ENCODE measurements around the gene NCF2.

NCF2 gene

DNA sequence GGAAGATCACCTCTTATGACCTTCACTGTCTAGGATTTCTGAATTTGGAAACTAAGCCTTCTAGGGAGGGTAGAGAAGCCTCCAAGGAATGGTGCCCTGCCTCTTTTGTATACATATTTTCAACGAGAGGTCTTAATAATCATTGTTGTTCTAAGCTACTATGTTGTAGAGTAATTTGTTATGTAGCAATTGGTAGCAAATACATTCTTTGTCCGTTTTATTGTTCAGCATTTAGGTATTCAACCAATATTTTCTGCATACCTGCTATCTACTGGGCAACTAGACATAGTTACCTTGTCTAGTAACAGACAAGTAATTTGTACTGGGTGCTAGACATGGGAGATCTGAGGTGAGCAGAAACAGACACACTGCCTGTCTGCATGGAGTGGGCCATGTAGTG lies 20.8 kb upstream of the NCF2 start:
- DNase-seq = no peak

- DNase-seq = peak; percentile 24
Observed at GRCh38 chr1:183609759-183610452, 19.6 kb upstream of the NCF2 start.

GRCh38 chr1:183609313-183609712 lies 19.1 kb upstream of the NCF2 start:
- DNase-seq = no peak

- DNase-seq = no peak
Observed at GRCh38 chr1:183607322-183607980, 17.2 kb upstream of the NCF2 start.

- DNase-seq = no peak
Observed at GRCh38 chr1:183605904-183606303, 15.6 kb upstream of the NCF2 start.

- no peak for DNase-seq
Observed at GRCh38 chr1:183604815-183605214, 14.6 kb upstream of the NCF2 start.

DNA sequence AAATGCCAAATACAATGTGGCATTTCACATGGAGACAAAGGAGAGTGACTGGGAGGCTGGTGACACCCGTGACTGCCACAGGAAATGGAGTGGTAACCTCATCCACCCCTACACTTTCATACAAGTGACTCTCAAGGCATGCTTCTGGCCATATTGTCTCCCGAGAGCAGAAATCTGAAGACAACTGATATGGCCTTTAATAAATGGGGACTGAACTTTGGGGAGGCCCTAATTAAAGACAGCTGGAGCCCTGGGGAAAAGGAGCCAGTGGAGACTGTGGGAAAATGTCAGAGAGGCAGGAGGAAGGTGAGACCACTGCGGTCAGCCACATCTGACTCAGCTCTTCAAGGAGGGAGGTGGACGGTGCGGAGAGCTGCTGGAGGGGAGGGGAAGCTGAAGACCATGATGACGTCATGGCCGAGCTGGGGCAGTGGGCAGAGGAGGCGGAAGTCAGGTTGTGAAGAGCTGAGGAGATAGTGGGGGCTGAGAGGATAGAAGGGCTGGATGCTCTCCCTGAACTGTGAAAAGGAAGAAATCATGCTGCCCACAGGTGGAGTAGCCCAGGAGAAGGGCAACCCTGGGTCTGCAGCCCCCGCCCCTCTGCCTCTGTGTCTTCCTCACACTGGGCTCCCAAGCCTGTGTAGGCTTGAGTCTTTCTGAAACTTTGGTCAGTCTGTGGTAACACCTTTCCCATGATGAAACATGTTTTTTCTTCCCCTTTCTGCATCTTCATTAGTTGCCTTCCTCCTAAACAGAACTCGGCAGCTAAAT lies 14.0 kb upstream of the NCF2 start:
- peak; percentile 5 for DNase-seq

GRCh38 chr1:183602510-183602909 lies 12.3 kb upstream of the NCF2 start:
- no peak for DNase-seq

DNA sequence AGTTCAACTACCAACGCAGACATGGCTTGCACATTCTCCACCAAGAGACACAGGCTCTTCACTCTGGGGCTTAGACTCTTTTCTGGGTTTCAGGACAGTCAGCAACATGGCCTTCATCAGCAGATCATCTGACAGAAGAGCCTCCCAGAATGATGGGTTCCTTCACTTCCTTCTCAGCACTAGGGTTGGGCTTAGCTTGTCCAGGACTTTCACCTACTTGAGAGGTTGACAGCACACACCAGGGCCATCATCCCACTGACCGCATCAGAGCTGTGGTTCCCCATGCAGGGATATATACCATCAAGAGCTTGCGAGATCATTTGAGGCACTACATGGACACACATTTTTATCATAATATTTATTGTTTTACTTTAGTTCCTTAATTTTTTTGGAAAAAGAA lies 10.4 kb upstream of the NCF2 start:
- no peak for DNase-seq

GRCh38 chr1:183600136-183600535 lies 9.9 kb upstream of the NCF2 start:
- DNase-seq = peak; percentile 2

GRCh38 chr1:183598386-183598785 lies 8.1 kb upstream of the NCF2 start:
- DNase-seq = no peak

GRCh38 chr1:183597656-183598347 lies 7.5 kb upstream of the NCF2 start:
- DNase-seq = no peak

DNA sequence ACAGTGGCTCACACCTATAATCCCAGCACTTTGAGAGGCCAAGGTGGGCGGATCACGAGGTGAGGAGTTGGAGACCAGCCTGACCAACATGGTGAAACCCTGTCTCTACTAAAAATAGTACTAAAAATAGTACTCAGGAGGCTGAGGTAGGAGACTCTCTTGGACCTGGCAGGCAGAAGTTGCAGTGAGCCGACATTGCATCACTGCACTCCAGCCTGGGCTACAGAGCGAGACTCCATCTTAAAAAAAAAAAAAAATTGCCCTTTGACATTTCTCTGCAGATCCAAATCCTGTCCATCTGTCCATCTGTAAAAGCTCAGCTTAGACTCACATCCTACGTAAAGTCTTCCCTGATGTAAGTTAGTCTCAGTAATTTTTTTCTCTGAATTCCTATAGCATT lies 6.2 kb upstream of the NCF2 start:
- DNase-seq = no peak

- DNase-seq = no peak
Observed at GRCh38 chr1:183595537-183595936, 5.3 kb upstream of the NCF2 start.

DNA sequence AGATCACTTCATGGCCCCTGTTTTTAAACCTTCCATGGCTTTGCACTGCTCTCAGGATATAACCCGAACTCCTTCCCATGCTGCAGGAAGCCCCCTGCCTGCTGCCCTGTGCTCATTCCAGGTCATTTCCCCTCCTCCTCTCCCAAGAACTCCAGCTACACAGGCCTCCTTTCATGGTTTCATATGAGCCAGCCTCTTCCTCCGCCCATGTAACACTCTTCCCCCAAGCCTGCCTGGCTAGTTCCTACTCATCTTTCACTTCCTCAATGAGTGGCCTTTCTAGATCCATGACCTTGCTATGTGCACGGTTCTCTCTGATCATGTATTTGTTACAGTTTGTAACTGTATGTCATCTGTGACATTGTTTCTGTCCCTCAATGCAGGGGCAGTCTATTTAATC lies 3.1 kb upstream of the NCF2 start:
- DNase-seq = no peak

DNA sequence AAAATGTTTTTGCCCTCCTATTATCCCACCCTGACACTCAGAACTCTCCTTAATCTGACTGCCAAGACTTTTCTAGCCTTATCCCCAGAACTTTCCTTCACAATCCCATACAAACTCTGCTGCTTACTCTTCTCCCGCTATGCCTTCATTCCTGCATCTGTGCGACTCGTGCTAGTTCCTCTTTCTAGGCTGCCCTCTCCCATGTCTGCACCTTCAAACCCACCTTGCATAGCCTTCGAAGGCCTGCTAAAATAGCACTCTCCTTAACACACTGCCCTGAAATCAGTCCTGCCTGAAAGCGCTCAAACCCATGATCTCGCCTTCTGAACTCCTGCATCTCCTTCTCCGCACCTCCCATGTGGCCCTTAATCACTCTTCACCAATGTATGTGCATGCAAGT lies 2.5 kb upstream of the NCF2 start:
- no peak for DNase-seq

DNA sequence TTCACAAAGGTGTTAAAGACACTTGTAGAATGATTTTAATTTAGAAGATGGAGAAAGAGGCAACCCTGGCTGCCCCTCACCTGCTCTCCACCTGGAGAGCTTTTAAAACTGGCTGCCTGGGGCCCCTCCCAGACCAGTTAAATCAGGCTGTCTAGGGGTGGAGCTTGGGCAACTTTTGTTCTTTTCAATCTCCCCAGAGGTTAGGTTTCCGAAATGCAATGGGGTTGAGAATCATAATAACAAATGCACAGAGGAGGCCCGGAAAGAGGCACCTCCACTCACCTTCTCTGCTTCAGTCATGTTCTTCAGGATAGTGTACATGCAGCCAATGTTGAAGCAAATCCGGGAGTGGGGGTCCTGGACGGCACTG lies 400 bp downstream of the NCF2 start:
- DNase-seq = no peak

- DNase-seq = no peak
Observed at GRCh38 chr1:183589384-183589783, 875 bp downstream of the NCF2 start.

- no peak for DNase-seq
Observed at GRCh38 chr1:183588827-183589226, 1.4 kb downstream of the NCF2 start.

DNA sequence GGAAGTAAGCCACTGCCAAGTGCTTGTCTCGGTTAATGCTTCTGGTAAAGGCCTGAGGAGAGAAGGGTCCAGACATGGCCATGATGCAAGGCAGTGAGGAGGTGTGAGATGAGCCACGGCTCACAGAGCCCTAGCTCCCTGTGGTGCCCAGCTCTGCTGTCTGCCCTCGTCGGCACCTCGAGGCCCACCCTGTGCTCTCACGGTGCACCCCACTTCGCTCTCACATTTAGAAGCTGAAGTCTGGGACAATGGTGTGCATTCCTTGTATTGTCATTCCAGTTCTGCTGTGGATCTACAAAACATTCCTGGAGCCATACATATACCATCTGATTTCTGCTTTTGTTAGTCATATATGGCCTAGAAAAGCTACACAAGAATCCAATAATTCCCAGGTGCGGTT lies 3.3 kb downstream of the NCF2 start:
- no peak for DNase-seq

DNA sequence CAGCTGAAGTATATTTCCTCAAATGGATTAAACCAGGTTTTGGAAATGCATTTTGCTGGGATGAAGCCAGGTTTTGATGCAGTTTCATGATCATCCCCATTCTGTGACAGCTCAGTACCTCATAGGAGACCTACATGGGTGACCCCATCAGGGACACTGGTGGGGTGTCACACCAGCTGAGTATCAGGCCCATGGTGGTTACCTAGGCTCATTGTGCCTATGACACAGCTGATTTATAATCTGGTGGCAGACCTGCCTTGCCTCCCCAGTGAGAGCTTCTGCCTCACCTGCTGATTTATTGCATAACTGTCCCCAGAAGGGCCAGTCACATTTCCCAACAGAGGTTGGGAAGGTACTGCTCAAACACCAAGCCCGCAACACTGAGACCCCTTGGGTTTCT lies 3.8 kb downstream of the NCF2 start:
- no peak for DNase-seq

GRCh38 chr1:183585038-183585437 lies 5.2 kb downstream of the NCF2 start:
- no peak for DNase-seq

DNA sequence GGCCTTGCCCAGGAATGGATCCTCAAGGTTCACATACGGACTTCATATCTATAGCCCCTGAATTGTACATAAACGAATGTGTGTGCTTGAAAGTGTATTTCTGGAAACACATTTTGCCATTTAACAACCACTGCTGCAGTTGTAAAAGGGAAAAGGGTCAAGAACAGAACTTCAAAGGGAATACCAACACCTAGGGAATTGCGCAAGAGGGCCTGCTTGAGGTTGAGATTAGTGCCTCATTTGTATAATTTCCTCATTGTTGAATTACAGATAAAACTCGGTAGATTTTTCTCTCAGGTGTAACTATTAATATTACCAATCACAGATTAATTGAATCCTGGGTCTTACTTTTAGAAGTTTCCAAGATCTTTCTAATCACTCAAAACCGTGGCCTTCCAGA lies 6.1 kb downstream of the NCF2 start:
- no peak for DNase-seq

DNA sequence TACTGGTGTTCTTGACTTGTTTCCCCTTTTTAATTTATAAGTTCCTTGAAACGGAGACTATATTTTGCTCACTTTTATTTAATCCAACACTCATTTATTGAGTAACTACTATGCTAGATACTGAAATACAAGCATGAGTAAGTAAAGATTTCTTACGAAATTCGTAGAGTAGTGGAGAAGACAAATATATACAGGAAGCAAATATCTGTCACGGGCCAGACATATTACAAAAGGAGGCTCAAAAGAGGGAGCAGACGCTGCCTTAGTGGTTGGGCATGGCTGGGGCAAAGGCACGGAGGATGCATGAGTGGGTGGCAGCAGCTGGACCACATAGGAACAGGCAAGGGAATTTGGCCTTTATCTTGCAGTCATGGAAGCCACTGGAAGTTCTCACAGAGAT lies 6.8 kb downstream of the NCF2 start:
- DNase-seq = no peak
